Keratinocyte (primary cell): ENCODE results near the gene ZDHHC12.

Experiments used
- EZH2 ChIP-seq: IDR thresholded peaks from one replicate; pipeline ENCODE4 v1.6.1; 2012; ENCODE audit warnings: inconsistent platforms, mild to moderate bottlenecking, low read length, moderate library complexity
- TF ChIP-seq, protein P1 (sequence below), 3 experiments: IDR thresholded peaks in 1 of 3; conservative IDR thresholded peaks in 1 of 3; optimal IDR thresholded peaks in 1 of 3; 2 replicates in 2 of 3; 3 replicates in 1 of 3; pipeline versions ENCODE3 to v1.5.1; 2011; ENCODE audit warnings: low read length in 3 of 3, mild to moderate bottlenecking in 3 of 3, moderate library complexity in 2 of 3, control low read depth in 1 of 3, inconsistent platforms in 1 of 3; ENCODE audit not compliant: insufficient read depth in 2 of 3; ENCODE audit errors: extremely low read depth in 1 of 3

DNA sequence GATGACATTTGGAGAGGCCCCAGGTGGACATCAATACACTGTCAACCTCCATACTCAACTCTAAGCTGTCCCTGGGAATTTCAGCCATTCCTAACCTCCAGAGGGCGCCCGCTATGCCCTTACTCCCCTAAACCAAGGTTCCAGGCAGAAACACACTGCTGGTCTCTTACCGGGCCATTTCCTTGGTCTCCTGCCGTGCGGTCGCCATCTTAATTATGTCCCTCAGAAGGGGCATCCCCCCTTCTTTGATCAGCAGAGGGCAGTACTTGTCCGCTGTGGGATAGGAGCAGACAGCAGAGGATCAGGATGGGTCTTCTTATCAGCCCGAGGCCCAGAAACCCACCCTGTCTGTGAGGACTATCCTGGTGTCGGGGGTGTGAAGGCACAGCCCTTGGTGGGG, 9.3 kb upstream of the ZDHHC12 start:
- TF ChIP-seq, protein P1, sequence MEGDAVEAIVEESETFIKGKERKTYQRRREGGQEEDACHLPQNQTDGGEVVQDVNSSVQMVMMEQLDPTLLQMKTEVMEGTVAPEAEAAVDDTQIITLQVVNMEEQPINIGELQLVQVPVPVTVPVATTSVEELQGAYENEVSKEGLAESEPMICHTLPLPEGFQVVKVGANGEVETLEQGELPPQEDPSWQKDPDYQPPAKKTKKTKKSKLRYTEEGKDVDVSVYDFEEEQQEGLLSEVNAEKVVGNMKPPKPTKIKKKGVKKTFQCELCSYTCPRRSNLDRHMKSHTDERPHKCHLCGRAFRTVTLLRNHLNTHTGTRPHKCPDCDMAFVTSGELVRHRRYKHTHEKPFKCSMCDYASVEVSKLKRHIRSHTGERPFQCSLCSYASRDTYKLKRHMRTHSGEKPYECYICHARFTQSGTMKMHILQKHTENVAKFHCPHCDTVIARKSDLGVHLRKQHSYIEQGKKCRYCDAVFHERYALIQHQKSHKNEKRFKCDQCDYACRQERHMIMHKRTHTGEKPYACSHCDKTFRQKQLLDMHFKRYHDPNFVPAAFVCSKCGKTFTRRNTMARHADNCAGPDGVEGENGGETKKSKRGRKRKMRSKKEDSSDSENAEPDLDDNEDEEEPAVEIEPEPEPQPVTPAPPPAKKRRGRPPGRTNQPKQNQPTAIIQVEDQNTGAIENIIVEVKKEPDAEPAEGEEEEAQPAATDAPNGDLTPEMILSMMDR (optimal IDR thresholded peaks at IDR 0.05 in 1 of 3, IDR thresholded peaks at IDR 0.05 in 1 of 3, conservative IDR thresholded peaks at IDR 0.05 in 1 of 3; ENCODE audit: extremely low read depth in 1 of 3, insufficient read depth in 2 of 3, low read length in 3 of 3) = peak; percentile 80 to 89 (median 85)
- no peak for TF ChIP-seq EZH2
